ENCODE results near the gene USO1.

Gene USO1

GRCh38 chr4:75821216-75821615 lies 96.8 kb downstream of the USO1 start:
- H3K9me3 ChIP-seq (ENCODE audit: control insufficient read depth, low read length), result no peaks in the 10 kb centered on the region
- no peaks in the 10 kb centered on the region for H3K27me3 ChIP-seq (replicated peaks; ENCODE audit: control insufficient read depth, insufficient read depth, low read length)
- peaks cover 18% of the 10 kb centered on the region for H3K4me1 ChIP-seq (ENCODE audit: control insufficient read depth, insufficient read depth, low read length)
- DNase-seq (ENCODE audit: low read depth), result no peak
- no peak overlapping the region for H3K9ac ChIP-seq (ENCODE audit: low read length)
- no peak overlapping the region for H3K4me3 ChIP-seq (ENCODE audit: low read length)
- H3K36me3 ChIP-seq (ENCODE audit: control insufficient read depth, insufficient read depth, low read length, severe bottlenecking), result peaks cover 10% of the 10 kb centered on the region

GRCh38 chr4:75821966-75822365 lies 97.6 kb downstream of the USO1 start:
- Histone ChIP-seq H3K4me1 (ENCODE audit: control insufficient read depth, insufficient read depth, low read length) (peaks cover 18% of the 10 kb centered on the region), H3K36me3 (ENCODE audit: control insufficient read depth, insufficient read depth, low read length, severe bottlenecking) (peaks cover 3% of the 10 kb centered on the region), H3K27me3 (replicated peaks; ENCODE audit: control insufficient read depth, insufficient read depth, low read length) (no peaks in the 10 kb centered on the region), H3K9me3 (ENCODE audit: control insufficient read depth, low read length) (no peaks in the 10 kb centered on the region), H3K4me3 (ENCODE audit: low read length) (no peak overlapping the region), H3K9ac (ENCODE audit: low read length) (no peak overlapping the region)
- DNase-seq (ENCODE audit: low read depth), result peak; percentile 29

- Histone ChIP-seq H3K36me3 (ENCODE audit: control insufficient read depth, insufficient read depth, low read length, severe bottlenecking) (no peaks in the 10 kb centered on the region), H3K9me3 (ENCODE audit: control insufficient read depth, low read length) (no peaks in the 10 kb centered on the region), H3K4me3 (ENCODE audit: low read length) (no peak overlapping the region), H3K9ac (ENCODE audit: low read length) (no peak overlapping the region), H3K27me3 (replicated peaks; ENCODE audit: control insufficient read depth, insufficient read depth, low read length) (no peaks in the 10 kb centered on the region), H3K4me1 (ENCODE audit: control insufficient read depth, insufficient read depth, low read length) (peaks cover 18% of the 10 kb centered on the region)
- DNase-seq (ENCODE audit: low read depth), result no peak
Measured at GRCh38 chr4:75822416-75822815, 98.0 kb downstream of the USO1 start.

GRCh38 chr4:75823812-75824211 lies 99.4 kb downstream of the USO1 start:
- Histone ChIP-seq H3K4me3 (ENCODE audit: low read length) (no peak overlapping the region), H3K9ac (ENCODE audit: low read length) (no peak overlapping the region), H3K36me3 (ENCODE audit: control insufficient read depth, insufficient read depth, low read length, severe bottlenecking) (no peaks in the 10 kb centered on the region), H3K27me3 (replicated peaks; ENCODE audit: control insufficient read depth, insufficient read depth, low read length) (no peaks in the 10 kb centered on the region), H3K4me1 (ENCODE audit: control insufficient read depth, insufficient read depth, low read length) (peaks cover 18% of the 10 kb centered on the region), H3K9me3 (ENCODE audit: control insufficient read depth, low read length) (no peaks in the 10 kb centered on the region)
- no peak for DNase-seq (ENCODE audit: low read depth)

GRCh38 chr4:75830906-75831305 lies 106.5 kb downstream of the USO1 start:
- Histone ChIP-seq H3K27me3 (replicated peaks; ENCODE audit: control insufficient read depth, insufficient read depth, low read length) (no peaks in the 10 kb centered on the region), H3K36me3 (ENCODE audit: control insufficient read depth, insufficient read depth, low read length, severe bottlenecking) (no peaks in the 10 kb centered on the region), H3K9ac (ENCODE audit: low read length) (no peak overlapping the region), H3K9me3 (ENCODE audit: control insufficient read depth, low read length) (no peaks in the 10 kb centered on the region), H3K4me1 (ENCODE audit: control insufficient read depth, insufficient read depth, low read length) (peaks cover 21% of the 10 kb centered on the region), H3K4me3 (ENCODE audit: low read length) (no peak overlapping the region)
- peak; percentile 46 for DNase-seq (ENCODE audit: low read depth)

- Histone ChIP-seq H3K36me3 (ENCODE audit: control insufficient read depth, insufficient read depth, low read length, severe bottlenecking) (no peaks in the 10 kb centered on the region), H3K9ac (ENCODE audit: low read length) (no peak overlapping the region), H3K4me3 (ENCODE audit: low read length) (no peak overlapping the region), H3K4me1 (ENCODE audit: control insufficient read depth, insufficient read depth, low read length) (peaks cover 21% of the 10 kb centered on the region), H3K27me3 (replicated peaks; ENCODE audit: control insufficient read depth, insufficient read depth, low read length) (no peaks in the 10 kb centered on the region), H3K9me3 (ENCODE audit: control insufficient read depth, low read length) (no peaks in the 10 kb centered on the region)
- DNase-seq (ENCODE audit: low read depth), result no peak
Measured at GRCh38 chr4:75831856-75832405, 107.6 kb downstream of the USO1 start.

GRCh38 chr4:75834095-75834771 lies 109.9 kb downstream of the USO1 start:
- peak; percentile 6 for DNase-seq (ENCODE audit: low read depth)
- no peaks in the 10 kb centered on the region for H3K27me3 ChIP-seq (replicated peaks; ENCODE audit: control insufficient read depth, insufficient read depth, low read length)
- no peak overlapping the region for H3K4me3 ChIP-seq (ENCODE audit: low read length)
- no peaks in the 10 kb centered on the region for H3K36me3 ChIP-seq (ENCODE audit: control insufficient read depth, insufficient read depth, low read length, severe bottlenecking)
- peaks cover 21% of the 10 kb centered on the region for H3K4me1 ChIP-seq (ENCODE audit: control insufficient read depth, insufficient read depth, low read length)
- H3K9me3 ChIP-seq (ENCODE audit: control insufficient read depth, low read length), result no peaks in the 10 kb centered on the region
- no peak overlapping the region for H3K9ac ChIP-seq (ENCODE audit: low read length)

GRCh38 chr4:75834772-75835154 lies 110.4 kb downstream of the USO1 start:
- Histone ChIP-seq H3K9me3 (ENCODE audit: control insufficient read depth, low read length) (no peaks in the 10 kb centered on the region), H3K27me3 (replicated peaks; ENCODE audit: control insufficient read depth, insufficient read depth, low read length) (no peaks in the 10 kb centered on the region), H3K9ac (ENCODE audit: low read length) (no peak overlapping the region), H3K36me3 (ENCODE audit: control insufficient read depth, insufficient read depth, low read length, severe bottlenecking) (no peaks in the 10 kb centered on the region), H3K4me3 (ENCODE audit: low read length) (no peak overlapping the region), H3K4me1 (ENCODE audit: control insufficient read depth, insufficient read depth, low read length) (peaks cover 21% of the 10 kb centered on the region)
- peak; percentile 68 for DNase-seq (ENCODE audit: low read depth)

- DNase-seq (ENCODE audit: low read depth), result peak; percentile 23
Measured at GRCh38 chr4:75841641-75842520, 117.5 kb downstream of the USO1 start.

GRCh38 chr4:75843596-75843995 lies 119.2 kb downstream of the USO1 start:
- peaks cover 24% of the 10 kb centered on the region for H3K4me1 ChIP-seq (ENCODE audit: control insufficient read depth, insufficient read depth, low read length)
- H3K9me3 ChIP-seq (ENCODE audit: control insufficient read depth, low read length), result no peaks in the 10 kb centered on the region
- no peaks in the 10 kb centered on the region for H3K27me3 ChIP-seq (replicated peaks; ENCODE audit: control insufficient read depth, insufficient read depth, low read length)
- no peaks in the 10 kb centered on the region for H3K36me3 ChIP-seq (ENCODE audit: control insufficient read depth, insufficient read depth, low read length, severe bottlenecking)
- peak overlapping the region; percentile 76 for H3K9ac ChIP-seq (ENCODE audit: low read length)
- no peak for DNase-seq (ENCODE audit: low read depth)
- peak overlapping the region; percentile 39 for H3K4me3 ChIP-seq (ENCODE audit: low read length)

More at GRCh38 chr4:75841641-75842520, 117.5 kb downstream of the USO1 start:
- H3K27me3 ChIP-seq (replicated peaks; ENCODE audit: control insufficient read depth, insufficient read depth, low read length), result no peaks in the 10 kb centered on the region
- H3K9ac ChIP-seq (ENCODE audit: low read length), result no peak overlapping the region
- no peaks in the 10 kb centered on the region for H3K9me3 ChIP-seq (ENCODE audit: control insufficient read depth, low read length)
- peaks cover 15% of the 10 kb centered on the region for H3K4me1 ChIP-seq (ENCODE audit: control insufficient read depth, insufficient read depth, low read length)
- no peaks in the 10 kb centered on the region for H3K36me3 ChIP-seq (ENCODE audit: control insufficient read depth, insufficient read depth, low read length, severe bottlenecking)
- no peak overlapping the region for H3K4me3 ChIP-seq (ENCODE audit: low read length)

- H3K9me3 ChIP-seq (ENCODE audit: control insufficient read depth, low read length), result no peaks in the 10 kb centered on the region
- DNase-seq (ENCODE audit: low read depth), result peak; percentile 87
- H3K9ac ChIP-seq (ENCODE audit: low read length), result peak overlapping the region; percentile 76
- peaks cover 29% of the 10 kb centered on the region for H3K4me1 ChIP-seq (ENCODE audit: control insufficient read depth, insufficient read depth, low read length)
- no peaks in the 10 kb centered on the region for H3K36me3 ChIP-seq (ENCODE audit: control insufficient read depth, insufficient read depth, low read length, severe bottlenecking)
- H3K4me3 ChIP-seq (ENCODE audit: low read length), result peak overlapping the region; percentile 39
- H3K27me3 ChIP-seq (replicated peaks; ENCODE audit: control insufficient read depth, insufficient read depth, low read length), result no peaks in the 10 kb centered on the region
Measured at GRCh38 chr4:75844151-75844662, 119.8 kb downstream of the USO1 start.
